Measurements from ENCODE around the gene TTL. TPM values are rescaled to one million over a fixed set of nuclear protein-coding genes. Genes with fewer than 3 reads are reported as not detected.

TTL gene
- total RNA-seq, 1 experiment from 2014 or later: 81.5 TPM

DNA sequence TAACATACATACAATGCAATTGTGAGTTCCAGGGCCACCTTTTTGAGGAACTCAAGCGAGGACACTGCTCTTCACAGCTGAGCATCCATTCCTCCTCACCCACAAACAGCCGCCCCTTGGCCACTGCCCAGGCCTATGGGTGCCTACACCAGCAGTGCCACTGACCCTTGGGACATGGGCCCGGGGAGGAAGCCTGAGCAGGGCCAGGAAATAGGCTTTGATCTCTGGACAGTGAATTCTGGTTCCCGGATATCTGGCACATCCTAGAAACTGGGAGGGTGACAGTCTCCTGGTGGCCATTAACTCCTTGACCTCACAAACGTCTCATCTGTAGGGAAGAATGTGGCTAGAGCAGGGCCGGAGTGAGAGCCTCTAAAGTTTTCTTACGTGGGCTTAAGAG is 5.5 kb upstream of the TTL start:
- Histone ChIP-seq H3K36me3 (ENCODE audit: control insufficient read depth, insufficient read depth, low read length) (no peaks in the 10 kb centered on the region), H3K27ac (ENCODE audit: low read length) (no peak overlapping the region), H3K27me3 (ENCODE audit: control insufficient read depth, insufficient read depth, low read length) (no peaks in the 10 kb centered on the region), H3K9me3 (ENCODE audit: control insufficient read depth, insufficient read depth, low read depth, low read length) (no peaks in the 10 kb centered on the region), H3K4me3 (ENCODE audit: low read depth in 2 of 2, low read length in 2 of 2) (no peak overlapping the region), H3K4me1 (ENCODE audit: control insufficient read depth, insufficient read depth, low read length) (peaks cover 2% of the 10 kb centered on the region; the same call in 1 of the 2 replicates)
- ATAC-seq (no peak), DNase-seq (ENCODE audit: low read depth, low spot score) (no peak)
- ChIA-PET CTCF (no interaction called here), POLR2A (no interaction called here)
- in situ Hi-C loops (cut with HindIII; ENCODE audit: low pct_unique_long_range_greater_than_20kb, low sequenced_read_pairs): no loop called here
- BruUV-seq (replicated peaks): no TSS peak
- intact Hi-C loops (cut with micrococcal nuclease; ENCODE audit: unreplicated experiment): no loop called here
- TF ChIP-seq, protein P1, sequence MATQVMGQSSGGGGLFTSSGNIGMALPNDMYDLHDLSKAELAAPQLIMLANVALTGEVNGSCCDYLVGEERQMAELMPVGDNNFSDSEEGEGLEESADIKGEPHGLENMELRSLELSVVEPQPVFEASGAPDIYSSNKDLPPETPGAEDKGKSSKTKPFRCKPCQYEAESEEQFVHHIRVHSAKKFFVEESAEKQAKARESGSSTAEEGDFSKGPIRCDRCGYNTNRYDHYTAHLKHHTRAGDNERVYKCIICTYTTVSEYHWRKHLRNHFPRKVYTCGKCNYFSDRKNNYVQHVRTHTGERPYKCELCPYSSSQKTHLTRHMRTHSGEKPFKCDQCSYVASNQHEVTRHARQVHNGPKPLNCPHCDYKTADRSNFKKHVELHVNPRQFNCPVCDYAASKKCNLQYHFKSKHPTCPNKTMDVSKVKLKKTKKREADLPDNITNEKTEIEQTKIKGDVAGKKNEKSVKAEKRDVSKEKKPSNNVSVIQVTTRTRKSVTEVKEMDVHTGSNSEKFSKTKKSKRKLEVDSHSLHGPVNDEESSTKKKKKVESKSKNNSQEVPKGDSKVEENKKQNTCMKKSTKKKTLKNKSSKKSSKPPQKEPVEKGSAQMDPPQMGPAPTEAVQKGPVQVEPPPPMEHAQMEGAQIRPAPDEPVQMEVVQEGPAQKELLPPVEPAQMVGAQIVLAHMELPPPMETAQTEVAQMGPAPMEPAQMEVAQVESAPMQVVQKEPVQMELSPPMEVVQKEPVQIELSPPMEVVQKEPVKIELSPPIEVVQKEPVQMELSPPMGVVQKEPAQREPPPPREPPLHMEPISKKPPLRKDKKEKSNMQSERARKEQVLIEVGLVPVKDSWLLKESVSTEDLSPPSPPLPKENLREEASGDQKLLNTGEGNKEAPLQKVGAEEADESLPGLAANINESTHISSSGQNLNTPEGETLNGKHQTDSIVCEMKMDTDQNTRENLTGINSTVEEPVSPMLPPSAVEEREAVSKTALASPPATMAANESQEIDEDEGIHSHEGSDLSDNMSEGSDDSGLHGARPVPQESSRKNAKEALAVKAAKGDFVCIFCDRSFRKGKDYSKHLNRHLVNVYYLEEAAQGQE (IDR thresholded peaks at IDR 0.05; ENCODE audit: insufficient read depth in 1 of 2, low read depth in 2 of 2, low read length in 1 of 2): no peak
- TF ChIP-seq, protein P2, sequence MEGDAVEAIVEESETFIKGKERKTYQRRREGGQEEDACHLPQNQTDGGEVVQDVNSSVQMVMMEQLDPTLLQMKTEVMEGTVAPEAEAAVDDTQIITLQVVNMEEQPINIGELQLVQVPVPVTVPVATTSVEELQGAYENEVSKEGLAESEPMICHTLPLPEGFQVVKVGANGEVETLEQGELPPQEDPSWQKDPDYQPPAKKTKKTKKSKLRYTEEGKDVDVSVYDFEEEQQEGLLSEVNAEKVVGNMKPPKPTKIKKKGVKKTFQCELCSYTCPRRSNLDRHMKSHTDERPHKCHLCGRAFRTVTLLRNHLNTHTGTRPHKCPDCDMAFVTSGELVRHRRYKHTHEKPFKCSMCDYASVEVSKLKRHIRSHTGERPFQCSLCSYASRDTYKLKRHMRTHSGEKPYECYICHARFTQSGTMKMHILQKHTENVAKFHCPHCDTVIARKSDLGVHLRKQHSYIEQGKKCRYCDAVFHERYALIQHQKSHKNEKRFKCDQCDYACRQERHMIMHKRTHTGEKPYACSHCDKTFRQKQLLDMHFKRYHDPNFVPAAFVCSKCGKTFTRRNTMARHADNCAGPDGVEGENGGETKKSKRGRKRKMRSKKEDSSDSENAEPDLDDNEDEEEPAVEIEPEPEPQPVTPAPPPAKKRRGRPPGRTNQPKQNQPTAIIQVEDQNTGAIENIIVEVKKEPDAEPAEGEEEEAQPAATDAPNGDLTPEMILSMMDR (IDR thresholded peaks at IDR 0.05): no peak
- no peak for TF ChIP-seq SIN3A (IDR thresholded peaks at IDR 0.05; ENCODE audit: borderline replicate concordance, insufficient read depth, low read depth, low read length)
- TF ChIP-seq TCF7L2 (IDR thresholded peaks at IDR 0.05; ENCODE audit: low read depth, low read length): no peak
- TF ChIP-seq POLR2AphosphoS5 (IDR thresholded peaks at IDR 0.05; ENCODE audit: low read depth, low read length): no peak

DNA sequence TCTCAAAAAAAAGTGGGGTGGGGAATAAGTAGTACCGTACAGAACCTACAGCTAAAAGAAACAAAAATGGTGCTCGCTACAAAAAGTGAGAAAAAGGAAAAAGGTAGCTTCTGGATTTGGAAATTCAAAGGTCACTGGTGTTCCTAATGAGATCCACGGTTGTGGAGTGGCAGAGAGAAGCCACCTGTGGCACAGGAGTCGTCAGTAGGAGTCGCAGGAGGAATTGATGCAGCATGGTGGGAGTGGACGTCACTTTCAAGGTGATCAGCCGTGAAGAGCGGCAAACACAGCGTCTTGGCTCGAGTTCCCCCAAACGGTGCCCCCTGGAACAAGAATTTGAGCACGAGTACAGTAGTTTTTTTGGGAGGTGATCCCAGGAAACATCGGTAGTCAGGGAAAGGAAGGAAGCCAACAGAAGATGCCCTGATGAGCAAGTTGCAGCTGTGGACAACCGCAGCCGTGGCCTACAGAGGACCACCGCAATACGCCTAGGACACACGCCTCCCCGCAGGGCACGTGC is 1.4 kb upstream of the TTL start:
- no TSS peak for BruUV-seq (replicated peaks)
- H3K4me3 ChIP-seq (ENCODE audit: low read depth in 2 of 2, low read length in 2 of 2): peak overlapping the region; percentile 77 to 94
- H3K4me1 ChIP-seq (ENCODE audit: control insufficient read depth, insufficient read depth, low read length): peaks cover 16% of the 10 kb centered on the region
- POLR2A ChIA-PET: interaction anchor here (0.6 kb wide), 2 partner anchors 41 to 377 kb away, joined by 3 to 4 read pairs; no protein-coding TSS in a partner anchor
- CTCF ChIA-PET: interaction anchor here (0.6 to 0.7 kb wide), 2 partner anchors 47 to 127 kb away, joined by 3 to 4 read pairs; partner anchors contain the start of gene RGPD8
- H3K36me3 ChIP-seq (ENCODE audit: control insufficient read depth, insufficient read depth, low read length): no peaks in the 10 kb centered on the region; the same call in 1 of the 2 replicates
- no peak for DNase-seq (ENCODE audit: low read depth, low spot score)
- no peak for ATAC-seq
- no peak for TF ChIP-seq SIN3A (IDR thresholded peaks at IDR 0.05; ENCODE audit: borderline replicate concordance, insufficient read depth, low read depth, low read length)
- no peak for TF ChIP-seq TCF7L2 (IDR thresholded peaks at IDR 0.05; ENCODE audit: low read depth, low read length)
- TF ChIP-seq, protein P1 (IDR thresholded peaks at IDR 0.05; ENCODE audit: insufficient read depth in 1 of 2, low read depth in 2 of 2, low read length in 1 of 2): no peak
- no peak for TF ChIP-seq POLR2AphosphoS5 (IDR thresholded peaks at IDR 0.05; ENCODE audit: low read depth, low read length)
- TF ChIP-seq, protein P2 (IDR thresholded peaks at IDR 0.05): no peak
- H3K9me3 ChIP-seq (ENCODE audit: control insufficient read depth, insufficient read depth, low read depth, low read length): no peaks in the 10 kb centered on the region
- in situ Hi-C loops (cut with HindIII; ENCODE audit: low pct_unique_long_range_greater_than_20kb, low sequenced_read_pairs) (no loop called here), intact Hi-C loops (cut with micrococcal nuclease; ENCODE audit: unreplicated experiment) (loop anchor here (5.0 kb wide), 1 partner anchor 102 kb away; the partner anchor contains the start of gene CHCHD5)
- no peaks in the 10 kb centered on the region for H3K27me3 ChIP-seq (ENCODE audit: control insufficient read depth, insufficient read depth, low read length)
- H3K27ac ChIP-seq (ENCODE audit: low read length): no peak overlapping the region
